ENCODE results near the gene WDR88.
"Not testable (repeated sequence)": the region's sequence is repeated elsewhere in the genome, so short reads cannot be mapped to it uniquely, and the experiment has no call there.

The WDR88 gene

DNA sequence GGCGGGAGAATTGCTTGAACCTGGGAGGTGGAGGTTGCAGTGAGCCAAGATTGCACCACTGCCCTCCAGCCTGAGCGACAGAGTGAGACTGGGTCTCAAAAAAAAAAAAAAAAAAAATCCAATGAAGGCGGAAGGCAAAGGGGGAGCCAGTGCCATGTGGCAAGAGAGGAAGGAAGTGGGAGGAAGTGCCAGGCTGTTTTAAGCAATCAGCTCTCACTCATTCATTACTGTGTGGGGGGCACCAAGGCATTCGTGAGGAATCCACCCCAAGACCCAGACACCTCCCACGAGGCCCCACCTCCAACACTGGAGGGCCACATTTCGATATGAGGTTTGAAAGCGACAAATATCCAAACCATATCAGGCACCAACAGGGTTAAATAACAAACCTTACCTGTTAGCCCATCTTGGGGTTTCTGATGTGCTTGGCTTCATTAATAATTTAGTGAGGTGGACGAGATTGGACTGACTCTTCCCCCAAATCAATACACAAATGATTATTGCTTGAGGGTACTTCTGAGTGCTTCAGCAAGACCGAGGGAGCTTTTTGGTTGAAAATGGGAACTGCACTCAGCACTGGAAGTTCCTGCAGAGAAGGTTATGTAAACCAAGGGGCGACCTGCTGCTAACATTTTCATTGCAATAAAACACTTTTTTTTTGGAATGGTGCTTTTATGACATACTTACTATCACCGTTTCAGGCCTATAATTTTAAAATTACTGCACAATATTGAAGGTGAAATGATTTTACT, 54.7 kb downstream of the WDR88 start:
- Histone ChIP-seq H4K20me1 (ENCODE audit: control insufficient read depth, insufficient read depth, low read depth, low read length) (no peaks in the 10 kb centered on the region), H3K4me2 (ENCODE audit: low read length) (no peak overlapping the region), H3K4me3 (ENCODE audit: low read length) (no peak overlapping the region), H3K27ac (ENCODE audit: low read depth, low read length) (no peak overlapping the region), H3F3A (ENCODE audit: control insufficient read depth, insufficient read depth) (no peaks in the 10 kb centered on the region), H3K36me3 (ENCODE audit: control insufficient read depth, low read length) (no peaks in the 10 kb centered on the region), H3K27me3 (ENCODE audit: control insufficient read depth, low read length) (no peaks in the 10 kb centered on the region), H3K4me1 (ENCODE audit: control insufficient read depth, low read length) (no peaks in the 10 kb centered on the region), H3K9me3 (ENCODE audit: control insufficient read depth, insufficient read depth, low read length) (no peaks in the 10 kb centered on the region), H3K9me2 (replicated peaks; ENCODE audit: control insufficient read depth, low read length) (no peaks in the 10 kb centered on the region), H3K79me2 (ENCODE audit: control insufficient read depth, low read length) (no peaks in the 10 kb centered on the region)
- TF ChIP-seq, protein P1, sequence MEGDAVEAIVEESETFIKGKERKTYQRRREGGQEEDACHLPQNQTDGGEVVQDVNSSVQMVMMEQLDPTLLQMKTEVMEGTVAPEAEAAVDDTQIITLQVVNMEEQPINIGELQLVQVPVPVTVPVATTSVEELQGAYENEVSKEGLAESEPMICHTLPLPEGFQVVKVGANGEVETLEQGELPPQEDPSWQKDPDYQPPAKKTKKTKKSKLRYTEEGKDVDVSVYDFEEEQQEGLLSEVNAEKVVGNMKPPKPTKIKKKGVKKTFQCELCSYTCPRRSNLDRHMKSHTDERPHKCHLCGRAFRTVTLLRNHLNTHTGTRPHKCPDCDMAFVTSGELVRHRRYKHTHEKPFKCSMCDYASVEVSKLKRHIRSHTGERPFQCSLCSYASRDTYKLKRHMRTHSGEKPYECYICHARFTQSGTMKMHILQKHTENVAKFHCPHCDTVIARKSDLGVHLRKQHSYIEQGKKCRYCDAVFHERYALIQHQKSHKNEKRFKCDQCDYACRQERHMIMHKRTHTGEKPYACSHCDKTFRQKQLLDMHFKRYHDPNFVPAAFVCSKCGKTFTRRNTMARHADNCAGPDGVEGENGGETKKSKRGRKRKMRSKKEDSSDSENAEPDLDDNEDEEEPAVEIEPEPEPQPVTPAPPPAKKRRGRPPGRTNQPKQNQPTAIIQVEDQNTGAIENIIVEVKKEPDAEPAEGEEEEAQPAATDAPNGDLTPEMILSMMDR (IDR thresholded peaks at IDR 0.05; ENCODE audit: low read depth, low read length, poor library complexity, severe bottlenecking) = no peak
- no peak for TF ChIP-seq EZH2phosphoT487 (IDR thresholded peaks at IDR 0.05; ENCODE audit: borderline replicate concordance, low read length)

DNA sequence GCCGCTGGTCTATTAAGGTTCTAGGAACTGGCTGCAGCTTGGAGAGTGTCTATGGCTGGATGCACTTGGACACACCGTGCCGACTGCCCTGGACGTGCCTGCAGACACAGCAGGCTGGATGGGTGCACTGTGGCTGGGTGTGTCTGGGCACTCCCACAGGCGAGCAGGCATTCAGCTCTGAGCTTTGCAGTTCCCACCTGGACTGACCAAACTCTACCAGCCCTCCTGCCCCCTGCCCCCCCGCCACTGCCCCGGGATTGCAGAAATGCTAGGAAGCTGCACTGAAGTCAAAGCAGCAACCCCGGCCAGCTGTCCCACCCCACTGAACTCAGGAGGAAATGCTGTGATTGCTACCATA, 55.2 kb downstream of the WDR88 start:
- TF ChIP-seq EZH2phosphoT487 (IDR thresholded peaks at IDR 0.05; ENCODE audit: borderline replicate concordance, low read length) = no peak
- TF ChIP-seq, protein P1 (IDR thresholded peaks at IDR 0.05; ENCODE audit: low read depth, low read length, poor library complexity, severe bottlenecking) = no peak
- Histone ChIP-seq H4K20me1 (ENCODE audit: control insufficient read depth, insufficient read depth, low read depth, low read length) (no peaks in the 10 kb centered on the region), H3K9me2 (replicated peaks; ENCODE audit: control insufficient read depth, low read length) (no peaks in the 10 kb centered on the region), H3K27ac (ENCODE audit: low read depth, low read length) (no peak overlapping the region), H3K4me2 (ENCODE audit: low read length) (no peak overlapping the region), H3K9me3 (ENCODE audit: control insufficient read depth, insufficient read depth, low read length) (no peaks in the 10 kb centered on the region), H3K36me3 (ENCODE audit: control insufficient read depth, low read length) (no peaks in the 10 kb centered on the region), H3K4me3 (ENCODE audit: low read length) (no peak overlapping the region), H3K27me3 (ENCODE audit: control insufficient read depth, low read length) (no peaks in the 10 kb centered on the region), H3K79me2 (ENCODE audit: control insufficient read depth, low read length) (no peaks in the 10 kb centered on the region), H3K4me1 (ENCODE audit: control insufficient read depth, low read length) (no peaks in the 10 kb centered on the region), H3F3A (ENCODE audit: control insufficient read depth, insufficient read depth) (no peaks in the 10 kb centered on the region)

DNA sequence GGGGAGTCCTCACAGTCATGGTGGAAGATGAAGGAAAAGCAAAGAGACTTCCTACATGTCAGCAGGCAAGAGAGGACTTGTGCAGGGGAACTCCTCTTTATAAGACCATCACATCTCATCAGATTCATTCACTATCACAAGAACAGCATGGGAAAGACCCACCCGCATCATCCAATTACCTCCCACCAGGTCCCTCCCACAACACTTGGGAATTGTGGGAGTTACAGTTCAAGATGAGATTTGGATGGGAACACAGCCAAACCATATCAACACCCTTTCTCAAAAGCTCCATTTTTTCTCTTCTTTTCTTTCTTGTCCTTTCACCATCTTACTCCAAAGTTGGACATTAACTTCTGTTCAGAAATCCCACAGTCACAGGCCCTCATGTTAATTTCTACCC, 57.5 kb downstream of the WDR88 start:
- H3K79me2 ChIP-seq (ENCODE audit: control insufficient read depth, low read length) = no peaks in the 10 kb centered on the region
- no peaks in the 10 kb centered on the region for H3K9me3 ChIP-seq (ENCODE audit: control insufficient read depth, insufficient read depth, low read length)
- H3K4me1 ChIP-seq (ENCODE audit: control insufficient read depth, low read length) = no peaks in the 10 kb centered on the region
- H4K20me1 ChIP-seq (ENCODE audit: control insufficient read depth, insufficient read depth, low read depth, low read length) = no peaks in the 10 kb centered on the region
- H3K4me2 ChIP-seq (ENCODE audit: low read length) = no peak overlapping the region
- TF ChIP-seq EZH2phosphoT487 (IDR thresholded peaks at IDR 0.05; ENCODE audit: borderline replicate concordance, low read length) = no peak
- TF ChIP-seq, protein P1 (IDR thresholded peaks at IDR 0.05; ENCODE audit: low read depth, low read length, poor library complexity, severe bottlenecking) = no peak
- no peaks in the 10 kb centered on the region for H3K36me3 ChIP-seq (ENCODE audit: control insufficient read depth, low read length)
- H3K4me3 ChIP-seq (ENCODE audit: low read length) = no peak overlapping the region
- no peaks in the 10 kb centered on the region for H3K27me3 ChIP-seq (ENCODE audit: control insufficient read depth, low read length)
- H3K9me2 ChIP-seq (replicated peaks; ENCODE audit: control insufficient read depth, low read length) = no peaks in the 10 kb centered on the region
- no peaks in the 10 kb centered on the region for H3F3A ChIP-seq (ENCODE audit: control insufficient read depth, insufficient read depth)
- no peak overlapping the region for H3K27ac ChIP-seq (ENCODE audit: low read depth, low read length)

DNA sequence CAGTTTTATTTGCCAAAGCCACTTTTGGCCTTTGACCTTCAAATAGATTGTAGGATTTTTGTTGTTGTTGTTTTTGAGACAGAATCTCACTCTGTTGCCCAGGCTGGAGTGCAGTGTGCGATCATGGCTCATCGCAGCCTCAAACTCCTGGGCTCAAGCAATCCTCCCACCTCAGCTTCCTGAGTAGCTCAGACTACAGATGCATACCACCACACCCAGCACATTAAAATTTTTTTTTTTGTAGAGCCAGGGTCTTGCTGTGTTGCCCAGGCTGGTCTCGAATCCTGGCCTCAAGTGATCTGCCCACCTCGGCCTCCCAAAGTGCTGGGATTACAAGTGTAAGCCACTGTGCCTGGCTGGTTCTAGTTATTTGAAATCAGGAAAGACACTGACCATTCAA, 59.2 kb downstream of the WDR88 start:
- H3K36me3 ChIP-seq (ENCODE audit: control insufficient read depth, low read length); H3K9me3 ChIP-seq (ENCODE audit: control insufficient read depth, insufficient read depth, low read length); H3K79me2 ChIP-seq (ENCODE audit: control insufficient read depth, low read length); H3K4me3 ChIP-seq (ENCODE audit: low read length); H4K20me1 ChIP-seq (ENCODE audit: control insufficient read depth, insufficient read depth, low read depth, low read length); H3K27me3 ChIP-seq (ENCODE audit: control insufficient read depth, low read length); H3K4me2 ChIP-seq (ENCODE audit: low read length); H3K9me2 ChIP-seq (replicated peaks; ENCODE audit: control insufficient read depth, low read length); H3K27ac ChIP-seq (ENCODE audit: low read depth, low read length); H3K4me1 ChIP-seq (ENCODE audit: control insufficient read depth, low read length); H3F3A ChIP-seq (ENCODE audit: control insufficient read depth, insufficient read depth): not testable (repeated sequence)

Data from DOHH2 (cell line).